ENCODE measurements around the gene ATP11A.
"Not testable (repeated sequence)": the region's sequence is repeated elsewhere in the genome, so short reads cannot be mapped to it uniquely, and the experiment has no call there.

ATP11A gene

DNA sequence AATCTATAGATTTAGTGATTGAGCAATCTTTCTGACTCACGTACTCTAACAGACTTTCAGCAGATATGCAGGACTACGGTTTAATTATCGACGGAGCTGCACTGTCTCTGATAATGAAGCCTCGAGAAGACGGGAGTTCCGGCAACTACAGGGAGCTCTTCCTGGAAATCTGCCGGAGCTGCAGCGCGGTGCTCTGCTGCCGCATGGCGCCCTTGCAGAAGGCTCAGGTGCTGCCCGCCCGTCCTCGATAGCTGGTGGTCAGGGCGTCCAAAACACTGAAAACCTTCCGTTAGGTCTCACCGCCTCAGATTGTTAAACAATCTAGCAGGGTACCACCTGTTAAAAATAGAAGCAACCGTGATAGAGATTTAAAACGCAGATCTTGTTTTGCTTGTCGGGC is 166.0 kb downstream of the ATP11A start:
- no peak for DNase-seq (ENCODE audit: low read depth, low spot score)
- no peak overlapping the region for H3K4me3 ChIP-seq (ENCODE audit: low read length)

DNA sequence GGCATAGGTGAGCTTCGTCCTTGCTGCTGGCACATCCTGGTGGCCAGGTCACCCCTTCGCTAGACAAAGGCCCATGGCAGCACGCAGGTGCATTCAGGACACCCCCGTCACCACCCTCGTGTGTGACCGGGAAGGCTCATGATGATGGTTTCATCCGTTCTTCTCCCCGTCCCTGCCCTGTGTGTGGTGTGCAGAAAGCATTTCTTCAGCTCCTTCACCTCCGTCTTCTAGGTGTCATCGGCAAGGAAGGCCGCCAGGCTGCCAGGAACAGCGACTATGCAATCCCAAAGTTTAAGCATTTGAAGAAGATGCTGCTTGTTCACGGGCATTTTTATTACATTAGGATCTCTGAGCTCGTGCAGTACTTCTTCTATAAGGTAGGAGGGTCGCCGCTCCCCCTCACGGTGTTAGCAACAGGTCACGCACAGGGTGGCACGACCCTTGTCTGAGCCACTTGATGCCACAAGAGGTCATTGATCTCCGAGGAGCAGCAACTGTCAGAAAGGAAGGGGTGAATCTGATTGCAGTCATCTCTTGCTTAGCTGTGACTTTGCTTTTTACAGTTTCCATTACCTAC is 168.2 kb downstream of the ATP11A start:
- no peak for DNase-seq (ENCODE audit: low read depth, low spot score)
- no peak overlapping the region for H3K4me3 ChIP-seq (ENCODE audit: low read length)

DNA sequence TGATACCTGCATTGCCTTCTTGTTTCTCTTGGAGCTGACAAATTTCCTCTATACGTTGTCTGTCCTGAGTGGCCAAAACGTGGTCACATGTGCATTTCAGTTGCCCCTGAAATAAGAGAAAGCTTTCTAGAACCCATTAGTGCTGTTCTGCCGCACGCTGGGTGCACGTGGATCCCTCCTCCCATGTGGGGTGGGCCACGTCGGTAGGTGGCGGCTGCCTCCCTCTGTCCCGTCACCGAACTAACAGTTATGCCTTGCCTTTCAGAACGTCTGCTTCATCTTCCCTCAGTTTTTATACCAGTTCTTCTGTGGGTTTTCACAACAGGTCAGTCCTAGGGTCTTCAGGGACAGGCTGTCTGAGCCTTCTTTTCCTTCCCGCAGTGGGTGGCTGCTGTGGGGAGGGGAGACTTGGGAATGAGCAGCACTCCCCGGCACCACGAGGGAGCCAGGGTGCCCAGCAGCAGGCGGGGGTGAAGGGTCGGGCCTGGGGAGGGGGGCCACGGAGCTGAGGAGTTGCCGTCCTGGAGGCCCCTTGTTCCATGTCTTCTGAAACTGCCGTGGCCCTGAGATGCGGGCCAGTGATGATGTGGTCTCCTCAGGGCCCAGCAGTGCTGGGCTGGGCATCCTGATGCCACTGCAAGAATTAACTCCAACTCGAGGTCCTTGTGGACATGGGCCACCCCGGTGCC is 169.4 kb downstream of the ATP11A start:
- H3K4me3 ChIP-seq (ENCODE audit: low read length) = no peak overlapping the region
- DNase-seq (ENCODE audit: low read depth, low spot score) = no peak

DNA sequence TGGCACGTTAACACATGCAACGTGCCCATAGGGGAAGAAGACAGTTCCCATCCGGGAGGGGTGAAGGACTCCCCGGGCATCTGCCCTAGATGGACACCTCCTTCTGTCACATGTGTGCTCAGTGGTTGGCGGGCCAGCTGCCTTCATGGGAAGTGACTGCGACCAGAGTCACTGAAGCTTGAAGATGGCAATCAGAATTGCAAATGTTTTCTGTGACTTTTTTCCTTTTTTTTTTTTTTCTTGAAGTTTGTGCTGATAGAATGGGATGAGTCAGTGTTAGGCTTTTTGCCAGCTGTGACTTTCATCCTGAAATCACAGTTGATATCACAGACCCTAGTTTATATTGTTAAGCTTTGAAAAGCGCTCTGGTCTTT is 170.0 kb downstream of the ATP11A start:
- no peak for DNase-seq (ENCODE audit: low read depth, low spot score)
- H3K4me3 ChIP-seq (ENCODE audit: low read length) = no peak overlapping the region

DNA sequence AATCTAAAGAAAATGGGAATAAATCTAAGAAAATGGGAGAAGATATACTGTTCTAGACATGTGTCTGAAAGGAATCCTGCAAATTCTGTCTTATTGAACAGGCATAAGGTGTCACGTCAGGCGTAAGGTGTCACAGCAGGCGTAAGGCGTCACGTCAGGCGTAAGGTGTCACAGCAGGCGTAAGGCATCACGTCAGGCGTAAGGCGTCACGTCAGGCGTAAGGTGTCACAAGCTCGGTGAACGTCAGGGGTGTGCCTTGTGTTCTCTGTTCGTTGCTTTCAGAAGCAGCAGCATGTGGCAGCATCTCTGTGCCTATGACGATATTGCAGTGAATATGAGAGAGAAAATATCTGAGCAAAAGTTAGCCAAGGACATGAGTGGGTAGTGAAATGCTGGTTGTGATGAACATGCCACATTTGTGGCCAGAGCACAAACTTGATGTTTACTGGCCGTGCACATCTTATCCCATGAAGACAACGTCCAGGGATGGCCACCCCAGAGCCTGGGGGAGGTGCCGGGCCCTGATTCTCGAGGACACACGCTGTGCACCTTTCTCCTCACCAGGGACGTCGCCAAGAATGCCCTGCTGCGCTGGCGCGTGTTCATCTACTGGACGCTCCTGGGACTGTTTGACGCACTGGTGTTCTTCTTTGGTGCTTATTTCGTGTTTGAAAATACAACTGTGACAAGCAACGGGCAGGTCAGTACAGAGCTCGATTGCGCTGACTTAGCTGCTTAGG is 172.2 kb downstream of the ATP11A start:
- H3K4me3 ChIP-seq (ENCODE audit: low read length) = no peak overlapping the region

DNA sequence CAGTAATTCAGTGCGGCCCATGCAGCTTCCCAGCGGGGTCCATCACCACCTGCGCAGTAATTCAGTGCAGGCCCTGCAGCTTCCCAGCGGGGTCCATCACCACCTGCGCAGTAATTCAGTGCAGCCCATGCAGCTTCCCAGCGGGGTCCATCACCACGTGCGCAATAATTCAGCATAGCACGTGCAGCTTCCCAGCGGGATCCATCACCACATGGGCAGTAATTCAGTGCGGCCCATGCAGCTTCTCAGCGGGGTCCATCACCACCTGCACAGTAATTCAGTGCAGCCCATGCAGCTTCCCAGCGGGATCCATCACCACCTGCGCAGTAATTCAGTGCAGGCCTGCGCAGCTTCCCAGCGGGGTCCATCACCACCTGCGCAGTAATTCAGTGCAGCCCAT is 173.5 kb downstream of the ATP11A start:
- DNase-seq (ENCODE audit: low read depth, low spot score) = not testable (repeated sequence)

More for the DNA sequence above, 172.2 kb downstream of the ATP11A start:
- no peak for DNase-seq (ENCODE audit: low read depth, low spot score)

DNA sequence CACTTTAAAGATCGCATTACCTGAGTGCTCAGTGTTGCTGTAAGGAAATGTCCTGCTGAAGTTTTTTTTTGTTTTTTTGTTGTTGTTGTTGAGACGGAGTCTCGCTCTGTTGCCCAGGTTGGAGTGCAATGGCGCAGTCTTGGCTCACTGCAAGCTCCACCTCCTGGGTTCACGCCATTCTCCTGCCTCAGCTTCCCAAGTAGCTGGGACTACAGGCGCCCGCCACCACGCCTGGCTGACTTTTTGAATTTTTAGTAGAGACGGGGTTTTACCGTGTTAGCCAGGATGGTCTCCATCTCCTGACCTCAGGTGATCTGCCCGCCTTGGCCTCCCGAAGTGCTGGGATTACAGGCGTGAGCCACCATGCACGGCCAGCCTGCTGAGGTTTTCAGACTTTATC is 175.6 kb downstream of the ATP11A start:
- not testable (repeated sequence) for DNase-seq (ENCODE audit: low read depth, low spot score); H3K4me3 ChIP-seq (ENCODE audit: low read length)

More for the DNA sequence above, 173.5 kb downstream of the ATP11A start:
- not testable (repeated sequence) for H3K4me3 ChIP-seq (ENCODE audit: low read length)

DNA sequence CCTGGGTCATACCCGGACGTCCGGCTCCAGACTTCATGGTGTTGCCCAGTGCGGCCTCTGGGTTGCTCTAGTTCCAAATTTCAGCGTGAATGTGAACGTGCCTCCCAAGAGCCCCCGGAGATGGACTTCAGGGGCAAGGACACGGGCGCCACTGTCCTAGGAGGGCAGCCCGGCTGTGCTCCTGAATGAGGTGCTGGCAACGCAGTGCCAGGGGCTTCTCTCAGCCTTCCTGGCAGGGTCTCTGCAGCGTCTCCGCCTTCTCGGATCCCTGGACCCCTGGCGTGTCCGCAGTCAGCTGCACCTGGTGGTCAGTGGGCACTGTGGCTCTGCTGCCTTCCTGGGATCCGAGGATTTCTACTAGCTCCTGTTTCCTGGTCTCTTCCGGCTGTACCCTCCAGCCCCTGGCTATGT is 177.5 kb downstream of the ATP11A start:
- H3K4me3 ChIP-seq (ENCODE audit: low read length) = no peak overlapping the region
- no peak for DNase-seq (ENCODE audit: low read depth, low spot score)

DNA sequence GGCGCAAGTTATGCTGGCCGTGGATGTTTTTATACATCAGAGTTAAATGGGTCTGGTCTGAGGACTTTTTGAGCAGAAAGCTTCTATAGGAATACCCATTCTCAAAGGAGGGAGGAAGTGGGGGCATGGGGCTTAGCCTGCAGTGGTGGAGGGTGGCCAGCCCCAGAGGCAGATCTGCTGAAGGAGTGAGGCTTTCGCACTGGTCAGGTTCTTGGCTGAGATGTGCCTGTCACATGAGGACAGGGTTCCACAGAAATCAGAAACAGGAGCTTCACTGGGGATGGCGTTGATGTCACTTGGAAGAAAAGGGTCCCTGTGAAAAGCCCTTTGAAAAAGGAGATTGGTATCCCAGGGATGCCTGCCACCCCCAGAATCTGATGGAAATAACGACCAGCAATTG is 178.5 kb downstream of the ATP11A start:
- DNase-seq (ENCODE audit: low read depth, low spot score) = no peak
- H3K4me3 ChIP-seq (ENCODE audit: low read length) = no peak overlapping the region

DNA sequence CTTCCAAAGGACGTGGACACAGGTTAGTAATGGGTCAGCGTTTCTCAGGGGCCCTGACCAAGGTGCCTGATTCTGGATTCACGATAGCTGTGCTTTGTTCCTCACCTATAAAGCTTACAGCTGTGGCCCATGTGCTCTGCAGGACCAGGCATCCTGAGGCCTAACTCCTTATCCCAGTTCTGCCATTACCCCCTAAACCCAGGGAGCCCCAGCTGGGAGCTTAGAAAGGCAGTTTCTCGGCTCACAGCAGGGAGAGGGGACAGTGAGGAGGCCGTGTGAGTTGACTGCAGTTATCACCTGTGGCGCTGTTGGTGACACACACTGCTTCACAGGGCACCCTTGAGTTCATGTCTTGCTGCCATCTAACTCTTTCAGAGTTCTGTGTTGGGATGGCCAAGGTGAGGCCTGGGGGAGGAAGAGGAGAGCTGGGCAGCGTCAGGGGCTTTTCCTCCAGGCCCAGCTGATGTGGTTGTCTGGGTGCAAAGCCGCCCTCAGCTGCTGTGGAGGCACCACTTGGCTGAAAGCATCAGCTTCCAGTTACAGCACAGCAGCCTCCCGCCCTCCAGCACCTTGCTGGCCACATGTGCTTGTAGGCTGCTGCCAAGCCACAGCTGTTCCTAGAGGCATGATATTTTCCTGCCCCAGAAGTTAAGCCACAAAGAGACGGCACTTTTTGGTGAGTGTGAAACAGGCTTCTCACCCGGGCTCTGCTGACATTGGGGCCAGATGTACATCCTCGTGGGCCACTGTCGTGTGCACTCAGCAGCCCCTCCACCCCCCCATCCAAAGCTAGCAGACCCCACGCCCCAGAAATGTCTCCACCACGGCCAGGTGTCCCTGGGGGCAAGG is 179.6 kb downstream of the ATP11A start:
- DNase-seq (ENCODE audit: low read depth, low spot score) = no peak
- H3K4me3 ChIP-seq (ENCODE audit: low read length) = no peak overlapping the region

DNA sequence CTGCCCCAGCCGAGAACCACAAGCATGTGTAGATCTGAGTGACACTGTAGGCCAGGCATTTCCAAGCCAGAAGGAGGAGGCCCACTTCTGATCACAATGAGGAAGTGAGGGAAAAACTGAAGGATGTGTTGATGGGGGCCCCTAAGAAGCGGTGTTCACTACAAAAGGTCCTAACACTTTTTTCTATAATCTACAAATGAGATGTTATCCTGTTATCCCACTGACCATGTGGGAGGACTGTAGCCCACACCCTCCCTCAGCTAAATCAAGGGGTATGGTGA is 180.2 kb downstream of the ATP11A start:
- no peak for DNase-seq (ENCODE audit: low read depth, low spot score)
- no peak overlapping the region for H3K4me3 ChIP-seq (ENCODE audit: low read length)

DNA sequence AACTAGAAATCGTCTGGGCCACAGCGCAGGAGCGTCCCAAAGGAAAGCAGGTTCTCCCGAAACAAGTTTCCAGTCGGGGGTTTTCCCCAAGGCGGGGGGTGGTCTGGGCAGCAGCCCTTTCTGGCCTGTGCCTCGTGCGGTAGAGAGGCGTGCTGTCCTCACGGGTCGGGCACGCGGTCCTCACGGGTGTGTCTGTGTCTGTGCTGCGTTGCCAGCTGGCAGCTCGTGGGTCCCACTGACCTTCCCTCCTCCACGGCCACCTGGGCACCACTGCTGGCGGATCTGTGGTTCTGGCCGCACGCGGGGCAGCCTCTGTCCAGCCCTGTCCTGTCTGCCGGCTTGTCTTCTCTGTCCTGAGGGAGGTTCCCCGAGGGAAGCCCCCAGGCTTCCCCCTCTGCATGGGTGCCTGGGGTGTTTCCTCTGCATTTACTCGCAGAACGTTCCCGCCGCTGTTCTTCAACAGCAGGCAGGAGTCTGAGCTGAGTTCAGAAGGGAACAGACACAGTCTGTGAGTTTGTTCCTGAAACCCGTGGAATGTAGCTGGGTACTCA is 181.0 kb downstream of the ATP11A start:
- H3K4me3 ChIP-seq (ENCODE audit: low read length) = no peak overlapping the region
- DNase-seq (ENCODE audit: low read depth, low spot score) = no peak

DNA sequence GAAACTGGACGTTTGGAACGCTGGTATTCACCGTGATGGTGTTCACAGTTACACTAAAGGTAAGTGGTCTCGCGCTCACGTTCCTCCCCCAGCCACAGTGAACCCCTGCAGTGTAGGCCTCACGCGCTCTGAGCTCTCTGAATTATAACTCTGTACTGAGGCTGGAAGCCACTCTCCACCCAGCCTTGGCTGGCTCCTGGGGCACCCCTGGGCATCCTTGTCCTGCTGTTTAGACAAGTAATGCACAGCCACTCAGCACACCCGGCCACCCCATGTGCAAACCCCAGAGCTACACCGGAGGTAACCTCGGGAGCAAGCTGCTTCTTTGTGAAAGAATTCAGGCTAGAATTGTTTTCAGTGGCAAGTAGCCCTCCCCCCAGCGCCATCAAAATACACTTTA is 181.9 kb downstream of the ATP11A start:
- no peak overlapping the region for H3K4me3 ChIP-seq (ENCODE audit: low read length)
- DNase-seq (ENCODE audit: low read depth, low spot score) = no peak

DNA sequence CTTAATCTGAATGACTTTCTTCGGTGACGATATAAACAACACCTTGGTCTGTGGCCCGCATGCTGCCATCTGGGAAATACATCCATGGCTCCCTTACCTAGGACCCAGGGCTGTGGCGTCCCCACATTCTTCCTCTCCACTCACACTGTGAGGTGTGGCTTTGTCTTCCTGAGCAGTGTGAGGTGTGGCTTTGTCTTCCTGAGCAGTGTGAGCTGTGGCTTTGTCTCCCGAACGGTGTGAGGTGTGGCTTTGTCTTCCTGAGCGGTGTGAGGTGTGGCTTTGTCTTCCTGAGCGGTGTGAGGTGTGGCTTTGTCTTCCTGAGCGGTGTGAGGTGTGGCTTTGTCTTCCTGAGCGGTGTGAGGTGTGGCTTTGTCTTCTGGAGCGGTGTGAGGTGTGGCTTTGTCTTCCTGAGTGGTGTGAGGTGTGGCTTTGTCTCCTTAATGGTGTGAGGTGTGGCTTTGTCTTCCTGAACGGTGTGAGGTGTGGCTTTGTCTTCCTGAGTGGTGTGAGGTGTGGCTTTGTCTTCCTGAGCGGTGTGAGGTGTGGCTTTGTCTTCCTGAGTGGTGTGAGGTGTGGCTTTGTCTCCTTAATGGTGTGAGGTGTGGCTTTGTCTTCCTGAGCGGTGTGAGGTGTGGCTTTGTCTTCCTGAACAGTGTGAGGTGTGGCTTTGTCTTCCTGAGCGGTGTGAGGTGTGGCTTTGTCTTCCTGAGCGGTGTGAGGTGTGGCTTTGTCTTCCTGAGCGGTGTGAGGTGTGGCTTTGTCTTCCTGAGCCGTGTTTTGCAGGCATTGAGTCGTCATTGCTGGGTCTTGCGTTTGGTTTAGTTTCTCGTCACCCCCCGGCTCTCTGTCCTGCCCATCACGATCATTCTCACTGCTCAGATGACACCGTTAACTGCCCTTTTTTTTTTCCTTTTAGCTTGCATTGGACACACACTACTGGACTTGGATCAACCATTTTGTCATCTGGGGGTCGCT is 183.1 kb downstream of the ATP11A start:
- DNase-seq (ENCODE audit: low read depth, low spot score) = peak; percentile 95
- H3K4me3 ChIP-seq (ENCODE audit: low read length) = not testable (repeated sequence)

DNA sequence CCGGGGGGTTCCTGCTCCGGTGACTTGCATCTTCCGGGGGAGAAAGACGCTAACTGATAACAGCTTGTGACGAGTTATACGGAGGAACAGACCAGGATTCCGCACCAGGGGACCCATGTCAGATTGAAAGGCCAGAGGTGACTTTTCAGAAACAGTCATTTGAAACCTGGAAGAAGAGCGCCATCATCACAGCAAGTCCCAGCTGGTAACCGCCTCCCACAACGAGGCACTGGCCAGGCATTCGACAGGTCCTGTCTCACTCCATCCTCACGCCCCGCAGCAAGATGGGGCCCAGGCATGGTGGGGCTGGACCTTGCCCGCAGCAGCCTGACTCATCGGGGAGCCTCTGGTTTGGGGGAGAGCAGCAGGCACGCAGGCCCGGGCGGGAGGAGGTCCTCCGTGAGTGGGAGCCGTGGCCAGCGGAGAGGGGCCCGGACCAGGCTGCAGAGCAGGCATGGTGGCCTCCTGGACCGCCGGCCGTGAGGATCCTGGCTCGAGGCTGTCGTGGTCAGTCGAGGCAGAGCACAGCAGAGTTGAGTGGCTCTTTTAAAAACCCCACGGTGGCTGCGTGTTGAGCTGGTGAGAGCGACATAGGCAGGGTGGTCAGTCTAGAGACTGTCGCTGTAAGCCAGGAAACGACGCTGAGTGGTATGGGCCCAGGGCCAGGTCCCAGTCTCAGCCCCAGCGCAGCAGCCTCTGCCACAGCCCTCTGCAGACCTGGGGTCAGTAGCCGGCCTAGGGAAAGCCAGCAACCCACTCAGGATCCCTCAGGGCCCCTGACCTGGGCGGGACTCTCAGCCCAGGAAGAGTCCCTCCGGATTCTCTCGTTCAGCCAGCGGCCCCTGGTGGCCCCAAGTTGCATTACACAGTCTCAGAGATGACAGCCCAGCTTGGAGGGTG is 184.3 kb downstream of the ATP11A start:
- no peak overlapping the region for H3K4me3 ChIP-seq (ENCODE audit: low read length)
- peak; percentile 39 for DNase-seq (ENCODE audit: low read depth, low spot score)

DNA sequence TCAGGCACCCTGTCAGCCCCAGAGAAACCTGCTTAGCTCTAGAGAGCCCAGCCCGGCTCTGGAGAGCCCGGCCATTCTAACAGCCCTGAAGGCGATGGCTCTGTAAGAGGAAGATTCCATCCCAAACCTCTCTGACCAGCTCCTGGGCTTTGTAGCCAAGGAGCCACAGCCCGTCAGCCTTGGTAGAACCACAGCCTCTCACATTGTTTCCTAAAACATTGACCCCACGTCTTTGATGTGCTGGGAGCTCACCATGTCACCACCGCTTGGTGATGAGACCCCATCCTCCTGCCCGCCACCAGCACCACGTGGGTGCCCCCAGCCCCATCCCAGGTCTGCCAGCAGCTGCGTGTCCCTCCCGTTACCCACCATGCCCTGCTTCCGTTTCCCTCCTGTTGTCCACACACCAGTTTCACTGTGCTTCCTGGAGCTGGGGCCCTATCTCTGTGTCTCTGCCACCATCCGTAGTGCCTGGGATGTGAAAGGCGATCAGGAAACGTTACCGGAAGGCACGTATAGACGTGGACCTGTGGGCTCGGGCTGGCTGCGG is 185.0 kb downstream of the ATP11A start:
- DNase-seq (ENCODE audit: low read depth, low spot score) = no peak
- no peak overlapping the region for H3K4me3 ChIP-seq (ENCODE audit: low read length)

DNA sequence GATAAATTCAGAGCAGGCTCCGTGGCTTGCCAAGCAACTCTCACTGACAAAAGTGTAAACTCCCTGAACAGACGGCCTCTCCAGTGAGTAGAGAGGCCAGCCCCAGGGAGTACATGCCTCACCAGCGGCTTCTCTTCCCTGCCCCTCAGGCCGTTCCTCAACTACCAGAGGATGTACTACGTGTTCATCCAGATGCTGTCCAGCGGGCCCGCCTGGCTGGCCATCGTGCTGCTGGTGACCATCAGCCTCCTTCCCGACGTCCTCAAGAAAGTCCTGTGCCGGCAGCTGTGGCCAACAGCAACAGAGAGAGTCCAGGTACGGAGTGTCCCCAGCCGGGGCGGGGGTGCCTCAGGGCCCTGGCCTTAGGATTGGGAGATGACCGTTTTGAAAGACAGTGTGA is 185.8 kb downstream of the ATP11A start:
- H3K4me3 ChIP-seq (ENCODE audit: low read length) = no peak overlapping the region
- no peak for DNase-seq (ENCODE audit: low read depth, low spot score)
